Islet of Langerhans (tissue), 1 donor: Measurements from ENCODE around the gene ARID5A.

ENCODE experiments used
- FAIRE-seq: peaks from one replicate; lab custom pipeline; 2011; peaks lifted over from hg19 to GRCh38; lab: Jason Lieb, UNC

ARID5A gene

GRCh38 chr2:96506907-96507240, 29.7 kb upstream of the ARID5A start:
- FAIRE-seq, result no peak

DNA sequence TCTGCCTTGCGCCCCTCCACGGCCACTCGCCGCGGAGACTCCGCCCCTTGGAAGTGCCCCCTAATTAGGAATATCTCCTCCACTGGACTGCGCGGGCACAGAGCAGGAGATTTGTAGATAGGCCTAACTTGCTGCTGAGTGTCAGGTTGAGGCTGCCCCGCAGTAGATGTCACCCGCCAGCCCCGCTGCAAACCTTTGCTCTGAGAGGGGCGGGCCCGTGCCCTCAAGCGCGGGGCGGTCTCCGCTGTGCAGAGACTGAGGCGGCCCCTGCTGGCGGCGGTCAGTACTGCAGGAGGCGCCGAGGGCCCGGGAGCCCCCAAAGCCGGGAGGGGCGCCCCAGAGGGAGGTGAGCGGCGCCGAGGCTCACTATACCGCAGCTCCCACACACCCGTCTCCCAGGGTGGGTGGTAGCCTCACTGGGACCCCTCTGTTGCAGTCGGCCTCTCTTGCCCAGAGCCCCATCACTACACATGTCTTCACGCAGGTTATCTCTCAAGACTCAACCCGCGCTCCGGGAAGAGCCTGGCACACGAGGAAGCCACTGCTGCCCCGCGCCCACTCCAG, 28.5 kb upstream of the ARID5A start:
- no peak for FAIRE-seq

DNA sequence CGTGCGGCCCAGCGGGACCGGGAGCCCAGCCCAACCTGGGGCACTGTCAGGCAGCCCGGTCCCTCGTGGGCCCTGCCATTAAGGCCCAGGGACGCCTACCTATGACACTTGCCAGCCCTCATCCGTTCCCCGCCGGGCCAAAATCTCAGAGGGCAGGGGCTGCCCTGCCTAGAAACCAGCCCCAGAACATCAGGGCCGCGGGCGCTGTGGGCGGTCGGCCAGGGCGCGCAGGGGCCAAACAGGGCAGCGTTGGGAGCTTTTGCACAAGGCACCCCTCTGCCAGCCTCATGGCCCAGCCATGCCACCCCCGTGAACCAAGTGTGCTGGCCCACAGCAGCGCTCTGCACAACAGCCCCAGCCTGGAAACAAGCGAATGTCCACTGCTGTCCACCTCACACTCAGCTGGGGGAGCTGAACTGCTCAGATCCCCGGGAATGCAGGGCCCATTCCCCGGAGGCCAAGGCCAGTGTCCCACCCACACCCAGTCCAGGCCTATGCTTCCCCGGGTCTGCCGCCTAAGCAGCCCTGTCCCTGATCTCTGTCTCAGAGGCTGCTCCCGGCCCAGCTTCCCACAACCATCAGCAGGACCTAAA, 27.9 kb upstream of the ARID5A start:
- FAIRE-seq, result no peak

GRCh38 chr2:96509114-96509846, 27.3 kb upstream of the ARID5A start:
- FAIRE-seq, result no peak

DNA sequence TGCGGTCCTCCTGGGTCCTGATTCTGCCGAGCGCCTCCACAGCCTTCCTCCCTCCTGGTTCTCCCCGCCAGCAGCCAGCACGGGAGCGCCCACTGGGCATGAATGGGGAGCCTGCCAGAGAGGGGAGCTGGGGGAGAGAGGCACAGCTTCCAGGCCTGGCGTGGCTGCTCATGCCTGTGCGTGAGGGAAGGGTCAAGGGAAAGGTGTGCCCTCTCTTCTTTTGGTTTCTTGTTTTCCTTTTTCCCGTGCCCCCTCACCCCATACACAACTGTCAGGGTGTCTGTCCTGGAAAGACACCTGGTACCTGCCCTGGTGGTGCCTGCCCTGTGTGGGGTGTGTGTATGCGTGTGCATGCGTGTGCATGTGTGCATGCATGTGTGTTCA, 26.7 kb upstream of the ARID5A start:
- FAIRE-seq, result no peak

GRCh38 chr2:96510931-96511595, 25.5 kb upstream of the ARID5A start:
- no peak for FAIRE-seq

GRCh38 chr2:96511851-96512250, 24.7 kb upstream of the ARID5A start:
- FAIRE-seq, result no peak

- FAIRE-seq, result no peak
Measured at GRCh38 chr2:96512341-96512740, 24.2 kb upstream of the ARID5A start.

- FAIRE-seq, result no peak
Measured at GRCh38 chr2:96514521-96514920, 22.0 kb upstream of the ARID5A start.

- FAIRE-seq, result no peak
Measured at GRCh38 chr2:96517079-96517478, 19.5 kb upstream of the ARID5A start.

DNA sequence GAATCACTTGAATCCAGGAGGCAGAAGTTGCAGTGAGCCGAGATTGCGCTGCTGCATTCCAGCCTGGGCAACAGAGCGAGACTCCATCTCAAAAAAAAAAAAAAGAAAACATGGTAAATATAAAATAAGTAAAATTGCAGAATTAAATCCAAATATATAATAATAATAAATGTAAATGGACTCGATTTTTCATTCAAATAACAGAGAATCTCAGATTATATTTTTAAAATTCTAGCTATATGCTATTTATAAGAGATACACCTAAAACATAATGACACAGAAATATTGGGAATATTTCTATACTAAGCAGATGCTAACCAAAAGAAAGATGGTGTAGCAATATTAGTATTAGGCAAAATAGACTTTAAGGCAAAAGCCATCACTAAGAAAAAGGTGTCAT, 16.3 kb upstream of the ARID5A start:
- peak; percentile 51 for FAIRE-seq

DNA sequence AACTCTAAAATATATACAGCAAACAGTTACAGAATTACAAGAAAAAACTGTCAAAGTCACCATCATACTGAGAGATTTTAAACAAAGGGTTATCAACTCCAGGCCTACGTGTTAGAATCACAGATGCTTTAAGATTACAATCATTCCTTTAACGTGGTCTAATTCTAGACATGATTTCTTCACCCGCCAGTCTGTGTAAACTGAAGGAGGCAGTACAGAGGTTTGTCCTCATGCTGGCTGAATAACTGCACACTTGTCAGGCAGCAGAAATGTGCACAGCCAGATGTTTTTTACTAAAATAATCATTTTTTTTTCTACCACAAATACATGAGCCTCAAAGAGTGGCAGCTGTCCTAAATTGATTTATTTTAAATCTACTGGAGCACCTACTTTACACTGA, 15.9 kb upstream of the ARID5A start:
- no peak for FAIRE-seq

DNA sequence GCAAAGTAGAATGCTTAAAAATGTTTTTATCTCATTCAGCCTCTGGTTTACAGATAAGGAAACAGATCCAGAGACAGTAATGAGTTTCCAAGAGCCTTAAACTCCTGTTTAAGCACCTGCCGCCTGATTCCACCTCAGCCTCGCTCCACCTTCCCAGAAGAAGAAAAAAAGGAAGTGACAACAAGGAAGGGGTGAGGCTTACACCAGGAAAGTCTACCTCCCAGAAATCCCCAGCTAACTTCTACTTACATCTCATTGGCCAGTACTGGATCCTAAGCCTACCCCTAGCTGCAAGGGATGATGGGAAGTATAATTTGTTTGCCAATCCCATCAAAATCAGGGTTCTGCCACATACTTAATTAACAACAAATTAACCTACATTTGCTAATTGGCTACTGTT, 15.3 kb upstream of the ARID5A start:
- FAIRE-seq, result no peak

DNA sequence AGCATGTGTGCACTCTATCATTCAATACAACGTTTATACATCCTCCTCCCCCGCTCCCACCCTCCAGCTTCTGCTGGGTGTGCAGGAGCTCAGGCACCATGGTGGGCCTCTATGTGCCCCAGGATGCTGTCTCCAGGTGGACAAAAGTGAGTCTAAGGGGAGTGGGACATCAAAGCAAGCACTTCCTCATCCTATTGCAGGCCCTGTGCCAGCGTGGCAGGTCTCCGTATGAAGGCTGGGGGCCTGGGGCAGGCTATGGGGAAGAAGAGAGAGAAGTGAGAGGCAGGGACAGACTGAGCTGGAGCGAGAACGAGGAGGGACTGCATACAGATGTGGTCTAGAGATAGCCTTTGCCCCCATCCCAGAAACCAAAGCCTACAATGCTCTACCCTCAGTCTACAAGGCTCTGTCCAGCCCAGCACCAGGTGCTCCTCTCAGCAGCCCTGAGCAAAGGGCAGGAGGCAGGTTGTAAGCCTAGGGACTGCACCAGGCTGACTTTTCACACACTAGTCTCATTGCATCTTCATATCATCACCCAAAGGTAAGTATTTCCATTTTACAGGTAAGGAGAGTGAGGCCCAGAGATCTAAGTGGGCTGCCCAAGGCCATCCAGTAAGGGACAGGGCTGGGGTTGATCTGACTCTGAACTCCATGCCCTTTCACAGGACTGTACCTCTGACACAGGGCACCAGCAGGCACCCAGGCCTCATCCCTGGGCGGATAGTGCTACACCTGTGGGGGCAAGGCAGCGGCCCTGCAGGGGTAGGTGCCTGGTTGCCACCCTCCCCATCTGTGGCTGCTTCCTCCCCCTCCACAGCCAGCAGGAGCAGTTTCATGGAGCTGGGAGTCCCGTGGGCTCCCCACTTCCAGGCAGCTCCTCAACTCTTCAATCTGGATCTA, 14.0 kb upstream of the ARID5A start:
- no peak for FAIRE-seq

DNA sequence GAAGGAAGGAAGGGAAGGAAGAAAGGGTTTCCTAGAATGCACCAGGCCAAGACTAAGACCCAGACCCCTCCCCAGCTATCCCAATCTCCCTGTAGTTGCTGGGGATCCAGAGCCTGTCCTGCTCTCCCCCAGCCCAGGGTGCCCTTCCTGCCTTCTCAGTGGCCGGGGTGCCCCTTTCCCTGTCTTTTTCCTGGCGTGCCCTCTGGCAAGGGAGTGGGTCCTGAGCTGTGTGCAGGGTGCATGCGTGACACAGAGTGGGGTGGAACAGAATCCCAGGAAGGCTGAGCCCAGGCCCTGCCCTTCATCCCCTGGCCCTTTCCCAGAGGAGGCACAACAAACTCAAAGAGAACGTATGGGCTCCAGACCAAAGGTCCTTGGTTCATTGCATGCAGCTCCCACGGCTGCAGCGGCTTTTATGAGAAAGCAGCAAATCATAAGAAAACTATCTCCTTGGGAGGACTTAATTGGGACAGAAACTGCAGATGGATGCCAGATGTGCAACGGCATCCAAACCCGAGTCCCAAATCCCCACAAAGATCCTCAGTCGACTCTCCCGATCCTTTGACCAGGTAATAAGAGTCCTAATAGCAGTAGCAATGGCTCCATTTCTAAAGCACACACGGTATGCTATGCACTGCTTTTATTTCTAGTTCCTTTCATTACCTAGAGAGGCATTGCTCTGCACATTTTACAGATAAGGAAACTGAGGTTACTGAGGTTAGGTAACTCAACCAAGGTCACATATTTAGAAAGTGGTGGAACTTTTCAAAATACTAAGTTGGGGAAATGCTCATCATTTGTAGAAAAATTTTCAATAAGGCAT, 12.7 kb upstream of the ARID5A start:
- no peak for FAIRE-seq

DNA sequence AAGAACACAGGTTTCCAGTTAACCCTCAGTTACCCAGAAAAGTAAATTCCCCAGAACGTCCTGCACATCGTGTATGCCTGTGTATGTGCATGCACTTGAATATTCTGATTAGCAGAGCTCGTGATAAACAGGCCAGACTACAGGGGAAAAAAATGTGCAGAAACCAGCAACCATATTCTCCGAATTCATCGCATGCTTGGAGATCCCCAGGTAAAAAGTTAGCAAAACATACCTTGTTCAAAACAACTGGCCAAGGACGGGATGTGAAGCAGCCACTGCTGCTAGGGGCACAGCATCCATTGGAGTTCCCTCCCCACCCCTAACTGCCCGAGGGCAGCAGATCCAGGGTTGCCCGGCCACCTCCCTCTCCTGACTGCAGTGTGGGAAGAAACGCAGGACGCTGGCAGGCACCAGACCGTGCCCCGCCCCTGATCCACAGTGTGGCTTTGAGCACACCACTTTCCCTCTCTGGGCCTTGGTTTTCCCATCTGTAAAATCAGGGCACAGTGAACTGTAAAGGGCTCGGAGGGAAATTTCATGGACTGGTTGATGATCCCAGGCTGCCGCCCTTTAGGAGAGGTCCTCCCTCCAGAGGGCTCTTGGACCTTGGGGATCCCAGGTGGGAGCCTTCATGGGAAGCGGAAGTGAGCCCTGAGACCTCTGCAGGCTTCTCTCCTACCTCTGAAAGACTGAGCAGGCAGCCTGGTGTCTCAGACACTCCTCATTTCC, 11.9 kb upstream of the ARID5A start:
- FAIRE-seq, result no peak

- FAIRE-seq, result no peak
Measured at GRCh38 chr2:96525211-96525507, 11.4 kb upstream of the ARID5A start.

DNA sequence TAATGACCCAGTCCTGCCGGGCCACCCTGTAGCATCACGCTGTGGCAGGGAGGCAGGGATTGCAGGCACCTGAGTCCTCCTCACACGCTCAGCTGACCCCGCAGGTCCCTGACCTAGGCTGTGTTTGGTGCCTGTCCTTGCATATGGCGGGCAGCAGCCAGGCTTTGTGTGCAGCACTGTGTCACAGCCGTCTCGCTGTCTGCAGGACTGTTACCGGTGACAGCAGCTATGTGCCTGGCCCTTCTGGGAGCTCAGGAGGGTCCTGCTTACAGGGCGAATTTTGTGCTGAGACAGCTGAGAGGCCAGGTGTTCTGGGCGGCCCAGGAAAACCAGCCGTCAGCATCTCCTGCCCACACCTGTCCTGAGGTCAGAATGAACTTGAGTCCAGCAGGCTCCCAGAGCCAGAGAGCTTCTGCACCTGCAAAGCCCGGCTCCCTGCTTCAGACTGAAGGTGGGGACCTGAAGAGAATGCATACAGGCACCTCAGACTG, 10.4 kb upstream of the ARID5A start:
- FAIRE-seq, result peak; percentile 73

DNA sequence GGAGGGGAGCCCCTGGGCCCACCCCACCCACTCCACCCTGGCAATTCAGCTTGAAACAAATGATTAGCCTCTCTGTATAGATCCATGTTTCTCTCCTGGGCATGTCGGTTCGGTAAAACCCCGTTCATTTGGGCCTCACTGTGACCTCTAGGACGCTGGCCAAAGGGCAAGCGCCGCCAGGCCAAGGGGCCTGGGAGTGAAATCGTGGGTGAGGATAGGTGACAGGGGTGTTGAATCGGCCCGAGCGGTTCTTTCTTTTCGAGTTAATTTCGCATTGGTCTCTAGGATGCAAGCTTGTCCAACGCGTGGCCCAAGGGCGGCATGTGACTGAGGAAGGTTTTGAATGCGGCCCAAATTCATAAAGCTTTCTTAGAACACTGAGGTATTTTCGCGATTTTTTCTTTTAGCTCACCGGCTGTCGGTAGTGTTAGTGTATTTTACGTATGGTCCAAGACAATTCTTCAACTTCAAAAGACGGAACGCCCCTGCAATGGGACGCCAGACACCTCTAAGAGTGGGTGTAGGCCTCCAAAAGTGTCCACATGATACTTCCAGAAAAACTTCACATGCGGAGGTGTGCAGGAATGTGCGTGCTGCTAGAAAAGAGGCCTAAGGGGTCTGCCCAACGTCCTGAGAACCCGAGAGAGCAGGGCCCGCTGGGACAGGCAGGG, 9.8 kb upstream of the ARID5A start:
- FAIRE-seq, result no peak

GRCh38 chr2:96527286-96528005, 9.1 kb upstream of the ARID5A start:
- FAIRE-seq, result no peak
